AG04450 (cell line): ENCODE measurements around the gene ADAMTS15. TPM values are rescaled to one million over a fixed set of nuclear protein-coding genes. Genes with fewer than 3 reads are reported as not detected.

Source experiments
- CTCF ChIA-PET: fragments of 300-600, 350-600 bp; formaldehyde crosslinking; extraction: SDS; loops from one replicate; lab custom pipeline; 2022; ENCODE audit warnings: antibody characterized with exemption, inconsistent platforms; lab: Charles Lee
- POLR2A ChIA-PET: fragments of 350-600 bp; formaldehyde crosslinking; extraction: SDS; loops from one replicate; lab custom pipeline; 2021; ENCODE audit warnings: antibody characterized with exemption, inconsistent platforms; lab: Yijun Ruan, JAX
- DNase-seq: peaks from one replicate; pipeline ENCODE4 v3.0.0-alpha.2; 2011; ENCODE audit warnings: low read depth, low spot score
- H3K27ac ChIP-seq: one replicate; pipeline ENCODE4 v1.5.1; 2012; ENCODE audit warnings: low read depth, low read length, control low read depth
- H3K27me3 ChIP-seq: one replicate; pipeline ENCODE4 v1.6.0; 2012; ENCODE audit warnings: low read length; ENCODE audit not compliant: control insufficient read depth, insufficient read depth
- H3K4me3 ChIP-seq: 2 replicates; pipeline ENCODE4 v1.5.1; 2011; ENCODE audit warnings: mild to moderate bottlenecking, low read depth, low read length, control low read depth
- H3K9me3 ChIP-seq: 2 replicates; pipeline ENCODE4 v1.5.1; 2012; ENCODE audit warnings: low read length; ENCODE audit not compliant: control insufficient read depth, insufficient read depth
- polyA plus RNA-seq: library from polyadenylated mRNA; depleted of rRNA; stranded (reverse); fragments of >200 nt; gene quantifications from 2 replicates; pipeline ENCODE4 v1.2.3, GENCODE V29; 2011; rRNA removed
- TF ChIP-seq, protein P1 (sequence below): IDR thresholded peaks from 2 replicates; pipeline ENCODE4 v1.5.1; 2011; ENCODE audit warnings: low read depth, low read length, control low read depth, inconsistent platforms

Gene ADAMTS15
- polyA plus RNA-seq, 1 experiment = 5.8 TPM

DNA sequence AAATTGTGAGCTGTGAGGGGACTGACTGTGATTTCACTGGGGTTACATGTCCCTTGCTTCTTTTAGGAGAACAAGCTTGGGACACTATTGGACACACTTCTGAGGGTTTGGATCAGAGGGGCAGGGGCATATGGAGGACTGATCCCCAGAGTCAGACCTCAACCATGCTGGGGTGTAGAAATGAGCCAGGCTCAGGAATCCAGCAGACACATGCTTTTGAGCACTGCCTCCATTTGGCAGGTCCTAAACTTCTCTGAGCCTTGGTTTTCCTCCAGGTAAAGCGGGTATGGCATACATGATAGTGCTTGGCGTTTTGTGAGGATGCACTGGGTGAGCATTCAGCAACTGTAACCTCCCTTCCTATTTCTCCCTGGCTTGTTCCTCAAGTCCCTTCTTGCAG is 74.7 kb downstream of the ADAMTS15 start:
- peak overlapping the region; percentile 88 for H3K27ac ChIP-seq
- no peaks in the 10 kb centered on the region for H3K27me3 ChIP-seq
- TF ChIP-seq, protein P1, sequence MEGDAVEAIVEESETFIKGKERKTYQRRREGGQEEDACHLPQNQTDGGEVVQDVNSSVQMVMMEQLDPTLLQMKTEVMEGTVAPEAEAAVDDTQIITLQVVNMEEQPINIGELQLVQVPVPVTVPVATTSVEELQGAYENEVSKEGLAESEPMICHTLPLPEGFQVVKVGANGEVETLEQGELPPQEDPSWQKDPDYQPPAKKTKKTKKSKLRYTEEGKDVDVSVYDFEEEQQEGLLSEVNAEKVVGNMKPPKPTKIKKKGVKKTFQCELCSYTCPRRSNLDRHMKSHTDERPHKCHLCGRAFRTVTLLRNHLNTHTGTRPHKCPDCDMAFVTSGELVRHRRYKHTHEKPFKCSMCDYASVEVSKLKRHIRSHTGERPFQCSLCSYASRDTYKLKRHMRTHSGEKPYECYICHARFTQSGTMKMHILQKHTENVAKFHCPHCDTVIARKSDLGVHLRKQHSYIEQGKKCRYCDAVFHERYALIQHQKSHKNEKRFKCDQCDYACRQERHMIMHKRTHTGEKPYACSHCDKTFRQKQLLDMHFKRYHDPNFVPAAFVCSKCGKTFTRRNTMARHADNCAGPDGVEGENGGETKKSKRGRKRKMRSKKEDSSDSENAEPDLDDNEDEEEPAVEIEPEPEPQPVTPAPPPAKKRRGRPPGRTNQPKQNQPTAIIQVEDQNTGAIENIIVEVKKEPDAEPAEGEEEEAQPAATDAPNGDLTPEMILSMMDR = no peak
- H3K9me3 ChIP-seq = no peaks in the 10 kb centered on the region
- POLR2A ChIA-PET = interaction anchor here (1.3 kb wide), 2 partner anchors 13 to 130 kb away, joined by 3 to 6 read pairs; no protein-coding TSS in a partner anchor
- no peak for DNase-seq
- H3K4me3 ChIP-seq = no peak overlapping the region
- CTCF ChIA-PET = interaction anchor here (1.4 kb wide), 1 partner anchor 339 kb away, joined by 5 read pairs; no protein-coding TSS in a partner anchor

DNA sequence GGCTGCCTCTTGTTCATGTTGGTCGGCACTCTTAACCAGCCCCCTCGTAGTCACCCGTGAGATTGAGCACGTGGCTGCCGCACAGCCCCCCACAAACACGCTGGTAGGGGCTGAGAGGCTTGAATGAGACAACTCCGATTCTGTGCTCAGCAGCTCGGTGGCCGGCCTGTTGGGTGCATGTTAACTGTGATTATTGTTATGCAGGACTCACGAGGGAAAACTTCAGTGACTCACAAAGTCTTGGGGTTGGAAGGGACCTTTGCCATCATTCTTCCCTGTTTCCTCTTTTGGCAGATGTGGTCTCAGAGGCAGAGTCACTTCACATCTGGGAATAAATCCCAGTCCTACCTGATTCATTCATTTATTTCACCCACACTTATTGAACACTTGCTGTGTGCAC is 75.2 kb downstream of the ADAMTS15 start:
- CTCF ChIA-PET = interaction anchor here (1.4 kb wide), 1 partner anchor 338 kb away, joined by 5 read pairs; no protein-coding TSS in a partner anchor
- TF ChIP-seq, protein P1 = no peak
- peak; percentile 67 for DNase-seq
- Histone ChIP-seq H3K4me3 (no peak overlapping the region), H3K27ac (peak overlapping the region; percentile 88), H3K9me3 (no peaks in the 10 kb centered on the region), H3K27me3 (no peaks in the 10 kb centered on the region)
- POLR2A ChIA-PET = interaction anchor here (1.3 kb wide), 2 partner anchors 13 to 130 kb away, joined by 3 to 6 read pairs; no protein-coding TSS in a partner anchor

DNA sequence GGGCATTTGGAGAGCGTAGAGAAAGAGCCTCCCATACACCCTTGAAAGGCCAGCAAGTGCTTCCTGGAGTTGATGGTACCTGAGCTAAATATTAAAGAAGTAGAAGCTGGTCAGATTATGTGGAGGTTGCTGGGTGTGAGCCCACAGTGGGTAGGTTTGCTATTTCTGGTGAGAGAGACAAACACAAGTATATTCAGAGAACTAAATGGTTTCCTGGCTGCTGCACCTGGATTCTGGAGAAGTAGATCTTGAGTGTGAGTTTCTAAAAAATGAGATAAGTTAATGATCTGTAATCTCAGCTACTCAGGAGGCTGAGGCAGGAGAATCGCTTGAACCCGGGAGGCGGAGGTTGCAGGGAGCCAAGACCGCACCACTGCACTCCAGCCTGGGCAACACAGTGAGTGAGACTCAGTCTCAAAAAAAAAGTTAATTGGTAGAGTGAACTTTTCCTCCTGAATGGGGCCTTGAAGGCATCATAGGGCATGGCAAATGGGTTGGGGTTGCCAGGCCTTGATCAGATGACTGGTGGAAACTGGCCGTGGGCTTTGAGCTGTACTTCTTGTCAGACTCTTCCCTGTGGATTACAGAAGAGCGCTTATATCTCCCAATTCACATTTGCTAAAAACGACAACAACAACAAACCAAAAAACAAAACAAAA is 75.8 kb downstream of the ADAMTS15 start:
- Histone ChIP-seq H3K9me3 (no peaks in the 10 kb centered on the region), H3K27ac (peak overlapping the region; percentile 88), H3K4me3 (no peak overlapping the region), H3K27me3 (no peaks in the 10 kb centered on the region)
- ChIA-PET CTCF (interaction anchor here (1.4 kb wide), 1 partner anchor 338 kb away, joined by 5 read pairs; no protein-coding TSS in a partner anchor), POLR2A (no interaction called here)
- TF ChIP-seq, protein P1 = no peak
- DNase-seq = no peak

DNA sequence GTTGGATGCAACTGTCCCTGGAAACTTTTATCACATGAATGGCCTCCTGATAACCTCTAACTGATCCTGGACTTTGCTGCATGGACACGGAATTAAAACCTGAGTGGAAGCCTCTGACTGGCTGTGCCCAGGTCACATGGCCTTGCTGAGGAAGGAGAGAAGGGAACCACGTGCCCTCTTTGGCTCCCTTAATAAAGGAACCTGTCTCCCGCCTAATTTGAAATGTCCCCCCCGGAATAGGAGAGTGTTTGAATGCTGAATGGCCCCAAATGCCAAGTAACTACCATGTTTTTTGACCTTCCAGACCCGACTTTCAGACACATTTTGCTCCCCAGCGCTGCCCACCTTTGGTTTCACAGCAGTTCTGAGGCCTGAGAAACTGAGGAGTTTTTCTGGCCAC is 76.9 kb downstream of the ADAMTS15 start:
- ChIA-PET POLR2A (no interaction called here), CTCF (no interaction called here)
- Histone ChIP-seq H3K4me3 (no peak overlapping the region), H3K9me3 (no peaks in the 10 kb centered on the region), H3K27me3 (no peaks in the 10 kb centered on the region), H3K27ac (no peak overlapping the region)
- no peak for DNase-seq
- TF ChIP-seq, protein P1 = no peak

Other genes starting within 250 kb of the ADAMTS15 start
- gene ZBTB44, start 133.7 kb upstream of the ADAMTS15 start, polyA plus RNA-seq = 17.7 and 18.7 TPM in 2 replicates
- gene ADAMTS8, start 20.0 kb upstream of the ADAMTS15 start, polyA plus RNA-seq = 17.6 and 19.8 TPM in 2 replicates